HG02870 (cell line): ENCODE measurements around the gene HCK.
"Not testable (repeated sequence)": the region's sequence is repeated elsewhere in the genome, so short reads cannot be mapped to it uniquely, and the experiment has no call there.

Source experiments
- ATAC-seq: cut with Tn5 transposase; IDR thresholded peaks from one replicate; pipeline ENCODE4 v1.9.1; 2021; ENCODE audit warnings: mild to moderate bottlenecking, moderate library complexity; ENCODE audit not compliant: unreplicated experiment

Gene HCK

DNA sequence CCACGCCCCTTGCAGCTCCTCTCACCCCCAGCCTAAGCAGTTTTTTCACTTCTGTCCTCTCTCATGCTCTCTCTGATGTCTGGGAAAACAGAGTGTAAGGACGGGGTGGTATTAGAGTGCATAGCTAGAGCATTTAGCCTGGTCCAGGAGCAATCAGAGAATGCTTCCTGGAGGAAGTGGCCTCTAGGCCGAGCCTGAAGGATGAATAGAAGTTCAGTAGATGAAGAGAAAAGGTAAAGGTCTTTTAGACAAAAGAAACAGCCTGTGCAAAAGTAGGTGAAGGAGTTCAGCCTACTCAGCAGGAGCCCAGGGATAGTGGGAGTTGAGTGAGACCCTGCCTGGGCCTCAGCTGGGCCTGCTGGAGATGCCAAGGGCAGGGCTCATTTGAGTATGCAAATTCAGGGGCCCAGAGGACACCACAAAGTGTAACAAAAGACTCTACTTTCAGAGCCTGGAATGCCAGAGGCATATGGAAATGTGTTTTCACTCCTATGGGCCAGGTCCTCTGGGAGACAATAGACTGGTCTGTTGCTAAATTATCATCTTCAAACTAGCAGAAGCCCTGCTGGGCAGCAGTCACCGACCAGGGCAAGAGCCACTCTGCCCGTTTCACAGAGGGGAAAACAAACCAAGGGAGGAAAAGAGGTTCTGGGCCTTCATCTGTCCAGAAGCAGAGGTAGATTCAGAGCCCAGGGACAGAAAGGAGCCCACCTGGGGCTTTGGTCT is 37.8 kb downstream of the HCK start:
- no peak for ATAC-seq

DNA sequence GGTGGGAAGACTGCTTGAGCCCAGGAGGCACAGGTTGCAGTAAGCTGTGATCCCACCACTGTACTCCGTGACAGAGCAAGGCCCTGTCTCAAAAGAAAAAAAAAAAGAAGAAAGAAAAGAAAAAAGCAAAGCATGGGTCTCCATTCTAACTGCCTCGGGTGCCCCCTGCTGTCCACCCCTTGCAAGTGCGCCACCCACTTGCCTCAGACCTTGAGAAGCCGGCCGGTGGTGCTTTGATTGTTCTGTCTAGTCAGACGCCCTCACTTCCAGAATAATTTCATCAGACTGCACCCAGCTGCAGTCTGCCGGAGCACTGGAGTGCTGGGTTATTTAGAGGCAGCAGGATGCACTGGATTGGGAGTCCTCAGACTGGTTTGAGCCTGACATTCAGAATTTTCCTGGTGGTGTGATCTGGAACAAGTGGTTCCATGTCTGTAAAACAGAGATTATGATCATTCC is 39.9 kb downstream of the HCK start:
- ATAC-seq = no peak

DNA sequence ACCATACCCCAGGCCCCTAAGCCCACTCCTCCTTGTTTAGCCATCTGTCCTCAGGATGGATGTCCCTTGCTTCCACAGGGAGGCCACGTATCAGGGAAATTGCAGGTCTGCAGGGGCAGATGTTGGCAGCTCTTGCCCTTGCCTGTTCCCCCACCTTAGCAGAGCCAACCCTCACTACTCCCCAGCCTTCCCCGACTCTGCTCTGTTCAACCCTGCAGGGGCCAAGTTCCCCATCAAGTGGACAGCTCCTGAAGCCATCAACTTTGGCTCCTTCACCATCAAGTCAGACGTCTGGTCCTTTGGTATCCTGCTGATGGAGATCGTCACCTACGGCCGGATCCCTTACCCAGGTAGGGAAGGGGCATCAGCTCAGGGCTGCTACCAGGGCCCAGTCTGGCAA is 46.7 kb downstream of the HCK start:
- ATAC-seq = no peak

DNA sequence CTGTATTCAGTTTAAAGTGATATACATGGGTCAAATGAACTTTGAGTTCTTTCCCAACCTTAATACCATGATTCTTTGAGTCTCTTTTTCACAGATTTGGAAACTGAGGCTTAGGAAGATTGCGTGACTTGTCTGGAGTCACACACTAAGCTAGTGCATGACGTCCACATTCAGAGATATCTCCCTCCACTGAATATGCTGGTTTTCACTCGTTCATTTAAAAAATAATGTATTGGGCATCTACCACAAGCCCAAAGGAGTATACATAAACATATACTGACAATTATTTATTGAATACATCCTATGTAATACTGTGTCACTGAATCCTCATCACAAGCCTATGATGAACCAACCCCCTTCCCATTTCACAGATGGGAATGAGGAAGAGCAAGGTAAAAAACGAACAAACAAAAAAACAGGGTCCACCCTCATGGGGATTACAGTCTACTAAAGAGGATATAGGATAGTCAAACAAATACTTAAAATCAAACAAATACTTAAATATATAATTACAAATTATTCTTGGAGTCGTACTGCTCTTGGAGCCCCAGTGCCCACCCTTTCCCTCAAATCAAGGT is 56.9 kb downstream of the HCK start:
- no peak for ATAC-seq

DNA sequence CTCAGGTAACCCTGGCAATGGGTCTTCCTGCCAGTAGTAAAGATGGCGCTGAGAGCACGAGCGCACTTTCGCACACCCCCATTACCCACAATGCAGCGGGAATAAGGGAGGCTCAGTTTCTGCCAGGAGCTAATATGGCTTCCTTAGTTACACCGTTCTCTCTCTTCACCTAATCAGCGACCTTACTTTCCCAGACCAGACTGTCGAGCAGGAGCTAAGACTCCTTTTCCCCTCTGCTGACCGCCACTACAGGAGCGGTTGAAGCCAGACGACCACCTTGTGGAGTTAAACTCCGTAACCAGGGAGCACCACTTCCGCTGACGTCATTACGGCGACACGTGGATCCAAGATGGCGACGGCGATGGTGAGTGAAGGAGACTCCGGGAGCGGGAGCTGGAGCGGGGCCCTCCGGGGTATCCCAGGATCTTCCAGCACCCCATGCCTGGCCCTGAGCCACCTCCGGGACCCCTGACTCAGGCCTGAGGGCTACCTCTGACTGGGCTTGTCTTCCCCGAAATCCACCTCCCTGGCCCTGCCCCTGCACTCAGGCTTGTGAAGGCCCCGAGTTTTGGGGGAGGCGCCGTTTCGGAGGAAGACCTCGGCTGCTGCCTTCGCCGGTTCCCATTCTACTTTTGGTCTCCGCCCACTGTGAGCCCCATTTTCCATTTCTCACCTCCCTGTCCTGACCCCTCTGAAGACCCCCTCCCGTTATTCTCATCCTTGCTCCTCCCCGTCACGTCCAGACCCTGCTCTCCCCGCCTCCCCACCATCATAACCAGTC is 57.5 kb downstream of the HCK start, which contains the start of gene TM9SF4:
TM9SF4 (plus strand) TSS at position 323 of the 781 bp plus-strand sequence; CDS start at position 350, 27 bp downstream.
- ATAC-seq = peak; percentile 74

DNA sequence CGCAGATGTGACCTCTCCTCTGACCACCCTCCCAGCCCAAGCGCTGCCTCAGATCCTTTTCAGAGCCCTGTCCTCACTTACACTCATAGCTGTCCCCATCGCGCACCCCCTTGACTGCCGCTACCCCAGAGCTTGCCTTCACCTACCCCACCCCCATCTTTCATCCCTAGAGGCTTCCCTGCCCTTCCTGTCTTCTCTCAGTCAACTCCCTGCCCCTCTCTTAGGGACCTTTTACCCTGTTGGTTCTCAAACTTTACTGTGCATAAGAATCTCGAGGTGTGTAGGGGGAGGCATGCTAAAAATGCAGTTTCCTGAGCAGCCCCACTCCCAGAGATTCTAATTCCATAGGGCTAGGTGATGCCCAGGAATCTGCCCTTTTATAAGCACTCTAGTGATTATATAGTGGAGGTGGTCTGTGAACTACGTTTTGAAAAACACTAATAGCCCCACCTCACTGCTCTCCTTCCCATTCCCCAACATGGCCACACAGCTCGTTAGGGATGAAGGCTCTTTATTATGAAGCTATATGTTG is 58.2 kb downstream of the HCK start:
- no peak for ATAC-seq

DNA sequence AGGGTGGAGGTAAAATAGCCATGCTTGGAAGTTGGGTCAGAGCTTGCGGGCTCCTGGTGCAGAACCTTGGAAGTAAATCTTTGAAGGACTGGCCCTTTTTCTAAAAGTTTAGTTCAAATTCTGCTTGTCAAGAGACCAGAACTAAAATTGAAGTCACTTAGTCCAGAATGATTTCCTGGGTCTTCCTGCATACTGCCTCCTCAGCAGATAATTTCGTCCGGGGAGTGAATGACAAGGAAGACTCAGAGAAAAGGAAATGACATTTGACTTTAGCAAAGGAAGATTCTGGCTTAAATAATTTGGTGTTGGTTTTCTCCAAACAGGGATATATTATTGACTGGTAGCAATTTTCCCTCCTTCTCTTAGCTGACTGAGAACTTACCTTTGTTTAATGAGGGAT is 58.7 kb downstream of the HCK start:
- no peak for ATAC-seq

DNA sequence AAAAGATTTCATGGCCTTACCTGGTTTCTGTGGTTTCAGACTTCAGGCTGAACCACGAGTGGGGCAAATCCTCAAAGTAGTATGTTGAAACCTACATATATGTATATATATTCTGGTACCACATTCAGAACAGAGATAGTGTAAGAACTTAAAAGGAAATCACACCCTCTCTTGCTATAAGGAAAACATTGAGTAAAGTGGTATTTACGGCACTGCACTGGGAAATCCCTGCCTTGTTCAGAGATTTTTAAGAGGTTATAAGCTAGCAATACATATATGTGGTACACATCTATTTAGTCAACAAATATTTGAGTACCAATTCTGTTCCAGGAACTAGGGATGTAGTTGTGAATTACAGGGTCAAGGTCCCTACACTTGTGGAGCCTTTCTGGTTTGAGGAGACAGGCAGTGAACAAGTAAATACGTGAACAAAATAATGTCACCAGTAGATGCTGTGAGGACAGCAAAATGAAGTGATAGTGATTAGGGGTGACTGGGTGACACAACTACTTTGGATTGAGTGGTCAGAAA is 59.2 kb downstream of the HCK start:
- no peak for ATAC-seq

DNA sequence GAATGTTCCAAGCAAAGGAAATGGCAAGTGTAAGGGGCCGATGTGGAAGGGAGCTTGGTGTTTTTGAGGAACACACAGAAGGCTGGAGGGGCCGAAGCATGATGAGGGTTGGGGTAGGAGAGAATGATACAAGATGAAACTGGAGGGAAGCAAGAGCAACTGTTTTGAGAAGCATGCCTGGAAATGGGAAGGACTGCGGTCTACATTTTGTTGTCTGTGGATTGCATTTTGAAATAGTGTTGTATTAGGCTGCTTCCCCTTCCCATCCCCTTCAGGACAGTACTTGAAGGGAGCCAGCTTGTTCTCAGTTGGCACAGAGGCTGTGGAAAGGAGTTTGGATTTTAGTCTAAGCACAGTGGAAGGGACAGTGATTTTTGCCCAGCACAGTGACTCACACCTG is 59.7 kb downstream of the HCK start:
- ATAC-seq = no peak

DNA sequence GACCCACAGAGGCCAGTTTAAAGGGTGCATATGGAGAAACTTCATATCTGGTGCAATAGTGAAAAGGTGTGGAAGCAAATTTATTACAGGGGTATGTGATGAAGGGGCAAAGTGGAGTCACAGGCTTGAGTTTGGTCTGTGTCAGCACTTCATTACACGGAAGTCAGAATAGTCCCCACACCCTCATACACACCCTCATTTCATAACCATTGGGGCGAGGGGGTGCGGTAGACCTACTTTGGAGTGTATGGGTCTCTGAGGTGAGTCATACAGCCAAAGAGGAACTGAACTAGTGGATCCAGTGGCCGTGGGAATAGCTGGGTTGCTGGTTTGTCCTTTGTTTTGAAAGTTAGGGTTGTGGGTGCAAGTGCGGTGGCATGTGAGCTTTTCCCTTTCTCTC is 60.8 kb downstream of the HCK start:
- ATAC-seq = no peak

DNA sequence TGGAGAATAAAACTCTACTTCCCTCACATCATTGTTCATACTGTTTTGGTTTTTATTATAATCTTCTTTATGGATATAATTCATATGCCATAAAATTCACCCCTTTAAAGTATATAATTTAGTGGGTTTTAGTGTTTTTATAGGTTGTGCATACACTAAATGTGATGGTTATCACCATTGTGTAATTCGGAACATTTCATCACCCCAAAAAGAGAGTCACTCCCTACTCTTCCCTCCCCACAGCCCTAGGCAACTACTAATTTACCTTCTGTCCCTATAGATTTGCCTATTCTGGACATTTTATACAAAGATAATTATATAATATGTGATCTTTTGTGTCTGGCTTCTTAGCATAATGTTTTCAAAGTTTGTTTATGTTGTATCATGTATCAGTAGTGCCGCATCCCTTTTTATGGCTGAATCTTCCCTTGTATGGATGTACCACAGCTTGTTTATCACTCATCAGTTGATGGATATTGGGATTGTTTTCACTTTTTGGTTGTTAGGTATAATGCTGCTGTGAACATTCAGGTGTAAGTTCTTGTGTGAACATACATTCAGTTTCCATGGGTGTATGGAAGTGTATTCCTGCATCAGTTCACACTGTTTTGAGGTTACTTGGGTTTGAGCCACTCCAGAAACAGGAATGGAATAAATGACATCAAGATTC is 61.7 kb downstream of the HCK start:
- no peak for ATAC-seq

DNA sequence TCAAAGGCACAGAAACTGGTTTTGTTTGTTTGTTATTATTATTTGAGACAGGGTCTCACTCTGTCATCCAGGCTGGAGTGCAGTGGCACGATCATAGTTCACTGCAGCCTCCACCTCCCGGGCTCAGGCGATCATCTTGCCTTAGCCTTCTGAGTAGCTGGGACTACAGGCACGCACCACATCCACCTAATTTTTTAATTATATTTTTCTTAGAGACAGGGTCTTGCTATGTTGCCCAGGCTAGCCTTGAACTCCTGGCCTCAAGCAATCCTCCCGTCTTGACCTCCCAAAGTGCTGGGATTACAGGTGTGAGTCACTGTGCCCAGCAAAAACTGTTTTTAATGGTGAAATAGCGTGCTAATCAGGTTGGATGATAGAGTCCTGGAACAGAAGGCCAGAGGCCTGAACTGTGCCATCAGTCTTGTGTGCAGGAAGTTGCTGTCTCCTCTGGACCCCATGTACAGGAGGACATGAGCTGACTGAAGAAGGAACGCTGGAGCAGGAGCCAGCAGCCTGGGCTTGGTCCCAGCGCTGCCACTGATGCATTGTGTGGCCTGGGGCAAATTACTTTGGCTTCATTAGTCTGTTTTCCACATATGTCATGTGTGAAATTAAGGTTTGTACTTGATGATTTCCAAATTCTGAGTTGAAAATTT is 62.4 kb downstream of the HCK start:
- no peak for ATAC-seq

DNA sequence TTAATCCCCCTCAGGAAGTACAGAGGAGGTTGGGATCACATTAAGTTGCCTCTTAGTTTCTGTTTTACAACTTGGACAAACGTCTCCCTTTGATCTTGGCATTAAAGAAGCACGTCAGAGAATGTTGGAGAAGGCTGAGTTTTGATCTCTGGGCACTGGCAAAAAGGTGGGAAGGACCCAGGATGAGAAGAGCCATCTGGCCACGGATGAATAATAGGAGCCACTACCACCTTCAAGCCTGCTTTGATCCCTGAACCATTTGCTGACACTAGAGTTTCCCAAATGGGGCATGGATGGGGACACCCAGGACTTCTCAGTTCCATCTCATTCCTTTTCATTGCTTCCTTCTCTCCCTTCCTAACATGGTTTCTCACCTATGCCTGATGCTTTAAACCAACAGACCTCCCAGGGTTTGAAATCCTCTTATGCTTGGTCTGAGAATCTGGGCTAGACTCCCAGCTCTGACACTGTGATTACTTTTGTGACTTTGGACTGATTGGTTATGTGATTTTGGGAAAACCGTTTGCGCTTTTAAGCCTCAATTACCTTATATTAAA is 63.2 kb downstream of the HCK start:
- no peak for ATAC-seq

DNA sequence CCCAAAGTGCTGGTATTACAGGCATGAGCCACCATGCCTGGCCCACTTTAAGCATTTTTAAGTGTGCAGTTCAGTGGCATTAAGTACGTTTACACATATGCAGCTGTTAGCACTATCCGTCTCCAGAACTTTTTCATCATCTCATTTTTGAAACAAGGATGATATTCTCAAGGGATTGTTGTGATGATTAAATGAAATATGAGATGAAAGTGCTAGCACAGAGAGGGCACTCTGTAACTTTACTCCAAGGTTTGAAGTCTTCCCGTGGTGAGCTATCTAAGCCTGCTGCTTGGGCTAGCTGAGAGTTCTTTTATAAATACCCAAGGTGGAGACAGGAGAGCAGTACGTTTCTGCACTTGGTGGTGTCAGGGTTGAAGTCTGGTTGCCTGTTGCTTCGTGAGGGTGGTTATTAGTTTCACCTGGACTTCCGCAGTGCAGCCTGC is 64.1 kb downstream of the HCK start:
- no peak for ATAC-seq

DNA sequence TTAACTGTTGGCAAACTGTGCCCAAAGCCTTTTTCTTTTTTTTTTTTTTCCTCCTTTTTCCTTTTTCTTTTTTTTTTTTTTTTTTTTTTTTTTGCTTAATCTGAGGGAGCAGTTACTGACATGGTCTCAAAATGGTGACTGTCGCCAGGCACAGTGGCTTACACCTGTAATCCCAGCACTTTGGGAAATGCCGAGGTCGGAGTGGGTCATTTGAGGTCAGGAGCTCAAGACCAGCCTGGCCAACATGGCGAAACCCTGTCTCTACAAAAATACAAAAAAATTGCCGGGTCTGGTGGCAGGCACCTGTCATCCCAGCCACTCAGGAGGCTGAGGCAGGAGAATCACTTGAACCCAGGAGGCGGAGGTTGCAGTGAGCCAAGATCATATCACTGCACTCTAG is 64.8 kb downstream of the HCK start:
- not testable (repeated sequence) for ATAC-seq

DNA sequence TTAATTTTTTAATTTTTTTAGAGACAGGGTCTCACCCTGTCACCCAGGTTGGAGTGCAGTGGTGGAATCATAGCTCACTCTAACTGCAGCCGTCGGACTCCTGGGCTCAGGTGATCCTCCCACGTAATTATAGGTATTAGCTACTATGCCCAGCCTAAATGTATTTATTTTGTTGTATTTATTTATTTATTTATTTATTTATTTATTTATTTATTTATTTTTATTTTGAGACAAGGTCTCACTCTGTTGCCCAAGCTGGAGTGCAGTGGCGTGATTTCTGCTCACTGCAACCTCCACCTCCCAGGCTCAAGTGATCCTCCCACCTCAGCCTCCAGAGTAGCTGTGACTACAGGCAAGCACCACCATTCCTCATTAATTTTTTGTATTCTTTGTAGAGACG is 66.4 kb downstream of the HCK start:
- not testable (repeated sequence) for ATAC-seq

DNA sequence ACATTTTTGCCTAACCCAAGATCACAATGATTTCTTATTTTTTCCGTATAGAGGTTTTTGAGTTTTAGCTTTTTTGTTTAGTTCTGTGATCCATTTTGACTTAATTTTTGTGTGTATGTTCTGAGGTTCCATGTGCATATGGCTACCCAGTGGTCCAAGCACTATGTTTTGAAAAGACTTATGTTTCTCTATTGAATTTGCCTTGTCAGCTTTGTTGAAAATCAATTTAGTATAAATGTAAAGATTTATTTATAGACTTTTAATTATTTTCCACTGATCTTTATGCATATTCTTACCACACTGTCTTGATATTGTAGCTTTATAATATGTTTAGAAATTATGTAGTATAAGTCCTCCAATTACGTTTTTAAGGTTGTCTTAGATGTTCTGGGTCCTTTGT is 67.7 kb downstream of the HCK start:
- ATAC-seq = no peak

DNA sequence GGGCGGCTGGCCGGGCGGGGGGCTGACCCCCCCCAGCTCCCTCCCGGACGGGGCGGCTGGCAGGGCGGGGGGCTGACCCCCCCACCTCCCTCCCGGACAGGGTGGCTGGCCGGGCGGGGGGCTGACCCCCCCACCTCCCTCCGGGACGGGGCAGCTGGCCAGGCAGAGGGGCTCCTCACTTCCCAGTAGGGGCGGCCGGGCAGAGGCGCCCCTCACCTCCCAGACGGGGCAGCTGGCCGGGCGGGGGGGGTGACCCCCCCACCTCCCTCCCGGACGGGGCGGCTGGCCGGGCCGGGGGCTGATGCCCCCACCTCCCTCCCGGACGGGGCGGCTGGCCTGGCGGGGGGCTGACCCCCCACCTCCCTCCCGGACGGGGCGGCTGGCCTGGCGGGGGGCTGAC is 69.9 kb downstream of the HCK start:
- ATAC-seq = not testable (repeated sequence)

DNA sequence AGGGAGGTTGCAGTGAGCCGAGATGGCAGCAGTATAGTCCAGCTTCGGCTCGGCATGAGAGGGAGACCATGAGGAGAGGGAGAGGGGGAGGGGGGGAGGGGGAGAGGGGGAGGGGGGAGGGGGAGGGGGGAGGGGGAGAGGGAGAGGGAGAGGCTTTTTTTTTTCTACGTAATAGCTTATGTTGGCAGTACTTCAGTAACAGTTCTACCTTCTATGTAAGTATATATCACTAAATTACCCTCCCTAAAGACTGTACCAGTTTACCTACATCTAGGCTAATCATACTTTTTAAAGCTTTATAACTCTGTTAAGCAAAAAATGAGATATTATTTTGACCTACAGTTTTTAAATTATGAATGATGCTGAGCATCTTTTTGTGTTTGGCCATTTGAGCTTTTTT is 71.0 kb downstream of the HCK start:
- no peak for ATAC-seq

DNA sequence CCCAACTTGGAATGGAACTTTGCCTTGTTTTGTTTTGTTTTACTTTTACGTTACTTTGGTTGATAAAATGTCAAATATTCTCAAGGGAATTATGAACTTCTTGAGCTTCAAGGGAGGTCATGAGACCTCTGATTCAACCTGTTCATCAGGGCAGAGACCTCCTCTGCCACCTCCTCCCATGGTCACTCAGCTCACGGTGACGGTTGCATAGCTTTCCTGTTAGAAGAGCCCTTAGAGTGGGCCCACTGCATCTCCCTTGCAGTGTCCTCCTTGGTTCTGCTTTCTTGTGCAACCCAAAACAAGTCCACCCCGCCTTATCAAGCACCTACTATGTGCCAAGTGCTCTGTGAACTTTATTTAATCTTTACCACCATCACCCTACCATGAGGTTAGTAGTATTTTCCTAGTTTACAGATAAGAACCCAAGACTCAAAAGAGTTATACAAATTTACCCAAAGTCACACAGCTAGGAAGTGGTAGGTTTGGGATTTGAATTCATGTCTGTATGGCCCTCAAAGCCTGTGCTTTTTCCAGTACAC is 72.9 kb downstream of the HCK start:
- no peak for ATAC-seq
